SK-N-MC (cell line): ENCODE data around the gene AXIN1.

Experiments used
- EZH2 ChIP-seq: fragments of 200-600 bp; sonication (generic); IDR thresholded peaks from one replicate; pipeline ENCODE4 v1.6.1; 2017; ENCODE audit warnings: antibody characterized with exemption
- POLR2AphosphoS5 ChIP-seq: IDR thresholded peaks from 2 replicates; pipeline ENCODE4 v1.6.1; 2012; ENCODE audit warnings: mild to moderate bottlenecking, low read depth, low read length, borderline replicate concordance

DNA sequence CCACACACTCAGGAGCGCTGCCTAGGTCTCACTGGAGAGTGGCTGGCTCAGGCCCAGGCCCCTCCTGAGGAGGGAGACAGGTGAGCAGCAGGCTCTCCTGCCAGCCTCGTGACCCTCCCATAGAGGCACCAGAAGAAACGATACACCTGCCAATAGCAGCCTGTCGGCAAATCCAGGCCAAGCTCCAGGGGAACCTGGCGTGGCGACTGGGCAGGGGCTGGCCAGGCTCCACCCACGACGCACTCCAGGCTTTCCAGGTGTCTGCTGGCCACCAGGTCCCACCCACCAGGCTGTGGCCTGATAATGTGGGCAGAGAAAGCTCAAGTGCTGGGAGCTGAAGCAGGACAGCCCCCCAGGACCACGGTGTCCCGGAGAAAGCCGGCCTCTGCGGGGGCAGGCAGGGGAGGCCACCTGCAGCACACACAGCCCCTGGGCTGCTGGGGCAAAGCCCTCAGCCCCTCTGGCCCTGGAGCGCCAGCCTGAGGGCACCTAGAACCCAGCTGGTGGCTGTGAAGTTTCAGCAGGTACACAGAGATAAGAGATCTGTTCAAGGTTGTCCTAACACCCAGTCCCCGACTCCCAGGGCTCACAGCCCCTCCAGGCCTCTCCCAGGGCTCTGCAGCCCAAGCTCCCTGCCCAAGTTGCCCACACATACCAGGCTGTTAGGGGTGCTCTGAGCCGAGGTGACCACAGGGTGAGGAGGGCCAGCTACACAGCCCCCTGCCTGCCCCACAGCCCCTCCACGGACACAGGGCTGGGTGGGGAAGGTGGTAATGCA, 26.8 kb upstream of the AXIN1 start:
- TF ChIP-seq POLR2AphosphoS5 (no peak), EZH2 (no peak)
